GM12878 (cell line): ENCODE results near the gene SSR1. TPM values are rescaled to one million over a fixed set of nuclear protein-coding genes. Genes with fewer than 3 reads are reported as not detected.

ENCODE experiments used
- BCL3 ChIP-seq: IDR thresholded peaks from 2 replicates; pipeline ENCODE4 v1.6.1; 2011; ENCODE audit warnings: borderline replicate concordance, low read depth, mild to moderate bottlenecking, moderate library complexity, low read length; ENCODE audit not compliant: insufficient read depth, poor library complexity, severe bottlenecking
- CHD1 ChIP-seq: IDR thresholded peaks from 2 replicates; pipeline ENCODE4 v1.6.1; 2012; ENCODE audit warnings: low read depth, low read length, improper control_type of control experiment
- DPF2 ChIP-seq: fragments of 450-650 bp; IDR thresholded peaks from 2 replicates; pipeline ENCODE4 v1.6.1; 2017; ENCODE audit warnings: mild to moderate bottlenecking
- E2F4 ChIP-seq: IDR thresholded peaks from 2 replicates; pipeline ENCODE4 v1.6.1; 2012; ENCODE audit warnings: low read depth, low read length, improper control_type of control experiment
- HSF1 ChIP-seq: fragments of 150-350 bp; IDR thresholded peaks from 2 replicates; pipeline ENCODE4 v1.6.1; 2014; ENCODE audit warnings: mild to moderate bottlenecking, low read depth, low read length
- JUND ChIP-seq: IDR thresholded peaks from 2 replicates; pipeline ENCODE4 v1.6.1; 2012; ENCODE audit warnings: low read depth, mild to moderate bottlenecking, low read length, improper control_type of control experiment, moderate library complexity
- MYC ChIP-seq: IDR thresholded peaks from 2 replicates; pipeline ENCODE4 v1.6.1; 2011; ENCODE audit warnings: mild to moderate bottlenecking, low read length, moderate library complexity, inconsistent platforms; ENCODE audit not compliant: insufficient read depth, insufficient replicate concordance, insufficient read length, severe bottlenecking
- PRDM15 ChIP-seq: fragments of 450-650 bp; formaldehyde crosslinking; IDR thresholded peaks from 2 replicates; pipeline ENCODE4 v1.4.0; 2020; ENCODE audit warnings: mild to moderate bottlenecking, moderate library complexity
- SUZ12 ChIP-seq: fragments of 200-600 bp; sonication (generic); IDR thresholded peaks from one replicate; pipeline ENCODE4 v1.6.1; 2018; ENCODE audit warnings: antibody characterized with exemption, mild to moderate bottlenecking; ENCODE audit not compliant: unreplicated experiment
- TCF12 ChIP-seq: IDR thresholded peaks from 2 replicates; pipeline ENCODE4 v1.6.1; 2011; ENCODE audit warnings: low read depth, mild to moderate bottlenecking, low read length
- USF2 ChIP-seq: IDR thresholded peaks from 2 replicates; pipeline ENCODE4 v1.6.1; 2011; ENCODE audit warnings: low read depth, low read length, improper control_type of control experiment, borderline replicate concordance
- YY1 ChIP-seq: IDR thresholded peaks from 2 replicates; pipeline ENCODE4 v1.6.1; 2011; ENCODE audit warnings: low read depth, mild to moderate bottlenecking, low read length
- ZBED1 ChIP-seq: IDR thresholded peaks from 2 replicates; pipeline ENCODE4 v1.6.1; 2016; ENCODE audit warnings: borderline replicate concordance
- ZNF592 ChIP-seq: fragments of 450-650 bp; IDR thresholded peaks from 2 replicates; pipeline ENCODE4 v1.6.1; 2017; ENCODE audit warnings: mild to moderate bottlenecking, moderate library complexity
- polyA plus RNA-seq, 11 experiments: library from polyadenylated mRNA; depleted of rRNA in 4 of 11; unstranded in 6 of 11; stranded (reverse) in 5 of 11; fragments of >200 nt; fragmentation: Nextera tagmentation in 4 of 11; fragmentation: Illumina TruSeq in 1 of 11; extraction: Ambion mirVana in 4 of 11; extraction: Trizol in 1 of 11; gene quantifications; 1 replicate in 1 of 11; 2 replicates in 10 of 11; pipeline versions ENCODE4 v1.2.1 to v1.2.3, GENCODE V29; 2011 to 2016; ENCODE audit warnings: inconsistent platforms in 2 of 11, missing spikeins in 2 of 11, low read depth in 1 of 11
- total RNA-seq, 4 experiments: library from RNA; depleted of rRNA in 3 of 4; stranded (reverse); fragments of >200 nt in 3 of 4; fragmentation: Illumina TruSeq in 1 of 4; extraction: Trizol in 1 of 4; gene quantifications; 2 replicates each; pipeline versions ENCODE4 v1.2.1 to v1.2.3, GENCODE V29; 2013 to 2021

The SSR1 gene
- total and polyA plus RNA-seq, 10 of the 15 experiments (the other 5 are each of a cell fraction or from before 2014, with no cell fraction given) = 42.0 to 209 (median 128) TPM

GRCh38 chr6:7236306-7237209 is 76.4 kb downstream of the SSR1 start (continued):
- TF ChIP-seq YY1 (no peak; the same call in 1 of the 2 replicates), USF2 (no peak), ZNF592 (no peak), JUND (no peak), ZBED1 (no peak), TCF12 (0 out of 2 replicates have a peak, but pooled peaks have one; percentile 14), CHD1 (no peak), E2F4 (no peak), DPF2 (peak; percentile 68; the same call in 1 of the 2 replicates), BCL3 (no peak), SUZ12 (no peak), HSF1 (no peak), PRDM15 (CRISPR knock-in tag) (no peak), MYC (no peak)
